Activated T-helper 1 cell treated with anti-CD3 and anti-CD28 coated beads, Interleukin-12 subunit alpha, Interleukin-12 subunit beta, Interleukin-2, Interleukin-4 antibody, amounts not matched to agents 30 ng/mL and 10 ng/mL and 1 ng/mL, durations not matched to agents 14 hours and 24 hours and 36 hours (primary cell): ENCODE results near the gene FRMPD4. TPM values are rescaled to one million over a fixed set of nuclear protein-coding genes. Genes with fewer than 3 reads are reported as not detected.

ENCODE experiments used
- DNase-seq: peaks from one replicate; pipeline ENCODE4 v3.0.0; 2021; ENCODE audit warnings: low spot score
- H3K27ac Mint-ChIP-seq: one replicate; pipeline ENCODE4 v1.8.0; 2021; ENCODE audit warnings: mild to moderate bottlenecking, mixed read lengths
- H3K27me3 Mint-ChIP-seq: one replicate; pipeline ENCODE4 v1.8.0; 2022; ENCODE audit warnings: mild to moderate bottlenecking, moderate library complexity, mixed read lengths; ENCODE audit not compliant: insufficient read depth
- H3K36me3 Mint-ChIP-seq: one replicate; pipeline ENCODE4 v1.8.0; 2021; ENCODE audit warnings: low read depth, mixed read lengths
- H3K4me1 Mint-ChIP-seq: one replicate; pipeline ENCODE4 v1.8.0; 2021; ENCODE audit warnings: low read depth, mixed read lengths
- H3K4me3 Mint-ChIP-seq: one replicate; pipeline ENCODE4 v1.8.0; 2021; ENCODE audit warnings: mild to moderate bottlenecking, moderate library complexity, mixed read lengths
- H3K9me3 Mint-ChIP-seq: one replicate; pipeline ENCODE4 v1.8.0; 2021; ENCODE audit warnings: mixed read lengths
- intact Hi-C: fragments of 100-400 bp; cut with micrococcal nuclease; formaldehyde crosslinking; loops from one replicate; pipeline ENCODE4 v1.15.1; 2024
- total RNA-seq: library from RNA; stranded (reverse); gene quantifications from 2 replicates; pipeline ENCODE4 v1.2.3, GENCODE V29; 2022

The FRMPD4 gene
- total RNA-seq, 1 donor from 2014 or later = not detected

DNA sequence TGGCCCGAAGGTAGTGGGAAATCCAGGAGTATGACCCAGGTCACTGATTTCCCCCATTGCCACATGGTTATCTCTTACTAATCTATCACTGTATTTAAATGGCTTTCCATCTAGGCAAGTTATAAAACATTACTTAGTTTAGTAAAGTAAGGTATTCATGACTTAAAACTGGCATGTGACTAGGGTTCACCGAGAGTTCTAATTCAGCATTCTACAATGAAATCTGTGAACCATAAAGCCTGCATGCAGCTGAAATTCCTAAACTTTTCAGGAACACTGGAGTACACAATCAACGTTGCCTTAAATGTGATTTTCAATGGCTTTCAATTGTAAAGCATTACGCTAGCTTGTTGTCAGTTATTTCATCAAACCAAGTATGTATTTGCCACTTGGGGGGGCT, 630.2 kb downstream of the FRMPD4 start:
- no peak for DNase-seq
- H3K27ac Mint-ChIP-seq = no peak overlapping the region
- H3K4me3 Mint-ChIP-seq = no peak overlapping the region
- H3K4me1 Mint-ChIP-seq = peaks cover 6% of the 10 kb centered on the region
- peaks cover 20% of the 10 kb centered on the region for H3K27me3 Mint-ChIP-seq
- intact Hi-C loops = no loop called here
- H3K9me3 Mint-ChIP-seq = no peaks in the 10 kb centered on the region
- no peaks in the 10 kb centered on the region for H3K36me3 Mint-ChIP-seq

DNA sequence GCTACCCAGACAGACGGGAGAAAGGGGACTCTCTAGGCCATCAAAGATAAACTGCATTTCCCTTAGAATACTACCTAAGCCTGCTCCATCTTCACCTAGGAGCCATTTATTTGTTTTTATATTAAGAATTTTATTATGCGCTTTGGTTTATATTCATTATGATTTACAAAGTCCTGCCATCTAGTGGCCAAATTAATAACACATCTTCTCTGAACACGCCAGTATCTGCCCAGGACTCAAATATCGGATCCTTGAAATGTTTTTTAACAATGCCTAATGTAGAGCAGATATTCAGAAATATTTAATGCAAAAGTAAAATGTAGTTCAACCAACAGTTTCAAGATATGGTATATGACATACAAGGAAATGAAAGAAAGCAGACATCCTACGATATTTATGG, 632.2 kb downstream of the FRMPD4 start:
- peaks cover 18% of the 10 kb centered on the region for H3K27me3 Mint-ChIP-seq
- intact Hi-C loops = loop anchor here (2.0 kb wide), 1 partner anchor 130 kb away; no protein-coding TSS in a partner anchor
- H3K36me3 Mint-ChIP-seq = no peaks in the 10 kb centered on the region
- no peak overlapping the region for H3K27ac Mint-ChIP-seq
- no peaks in the 10 kb centered on the region for H3K9me3 Mint-ChIP-seq
- no peak for DNase-seq
- peaks cover 6% of the 10 kb centered on the region for H3K4me1 Mint-ChIP-seq
- H3K4me3 Mint-ChIP-seq = no peak overlapping the region

DNA sequence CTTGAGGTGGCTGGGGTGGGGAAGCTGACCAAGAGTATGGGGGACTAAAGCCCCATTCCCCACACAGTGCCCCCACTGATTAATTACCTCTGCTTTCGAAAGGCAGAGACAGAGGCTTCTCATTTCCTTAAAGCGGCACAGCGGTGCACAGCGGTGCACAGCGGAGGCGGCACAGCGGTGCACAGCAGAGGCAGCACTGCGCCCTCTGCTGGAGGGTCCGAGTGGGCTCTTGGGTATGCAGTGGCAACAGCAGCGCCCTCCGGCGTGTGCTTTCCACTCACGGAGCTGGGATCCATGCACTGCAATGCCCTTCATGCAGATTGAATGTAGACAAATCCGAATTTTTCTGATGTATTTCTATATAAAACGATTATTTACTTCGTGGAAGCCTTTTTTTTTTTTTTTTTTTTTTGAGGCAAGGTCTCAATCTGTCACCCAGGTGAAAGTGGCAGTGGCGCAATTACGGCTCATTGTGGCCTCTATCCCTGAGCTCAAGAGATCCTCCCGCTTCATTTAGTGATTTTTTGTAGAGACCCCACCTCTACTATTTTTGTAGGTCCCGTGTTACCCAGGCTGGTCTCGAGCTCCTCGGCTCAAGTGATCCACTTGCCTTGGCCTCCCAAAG, 633.3 kb downstream of the FRMPD4 start:
- DNase-seq = peak; percentile 57
- Mint-ChIP-seq H3K4me1 (peaks cover 6% of the 10 kb centered on the region), H3K27ac (no peak overlapping the region), H3K36me3 (no peaks in the 10 kb centered on the region), H3K4me3 (peak overlapping the region; percentile 46), H3K27me3 (peaks cover 19% of the 10 kb centered on the region), H3K9me3 (no peaks in the 10 kb centered on the region)
- intact Hi-C loops = loop anchor here (1.0 to 2.0 kb wide), 3 partner anchors 20 to 129 kb away; partner anchors contain the start of gene PRPS2
